Mesenteric fat pad (tissue), 1 donor: Measurements from ENCODE around the gene GYG2. TPM values are rescaled to one million over a fixed set of nuclear protein-coding genes. Genes with fewer than 3 reads are reported as not detected.
"Not testable (repeated sequence)": the region's sequence is repeated elsewhere in the genome, so short reads cannot be mapped to it uniquely, and the experiment has no call there.

Experiments
- DNase-seq: peaks from one replicate; pipeline ENCODE4 v3.0.0-alpha.2; 2020; ENCODE audit warnings: low spot score
- total RNA-seq: library from RNA; stranded (reverse); fragmentation: NEBNext Ultra II Directional; extraction: Animal tissue kit (Norgen Biotek cat#: 25700); gene quantifications from one replicate; pipeline ENCODE4 v1.2.1, GENCODE V29; 2021
- donor health status: DM: yes; HTN: yes; CAD: no.

The GYG2 gene
- total RNA-seq, 1 donor from 2014 or later: 377 TPM

GRCh38 chrX:2867206-2867605 is 38.5 kb downstream of the GYG2 start:
- no peak for DNase-seq

GRCh38 chrX:2870650-2871049 is 41.9 kb downstream of the GYG2 start:
- no peak for DNase-seq

- no peak for DNase-seq
Observed at GRCh38 chrX:2871831-2872230, 43.1 kb downstream of the GYG2 start.

- no peak for DNase-seq
Observed at GRCh38 chrX:2872671-2873277, 44.0 kb downstream of the GYG2 start.

- no peak for DNase-seq
Observed at GRCh38 chrX:2874222-2875135, 45.7 kb downstream of the GYG2 start.

GRCh38 chrX:2875136-2875481 is 46.4 kb downstream of the GYG2 start:
- no peak for DNase-seq

- no peak for DNase-seq
Observed at GRCh38 chrX:2875798-2876399, 47.2 kb downstream of the GYG2 start.

GRCh38 chrX:2878563-2878962 is 49.8 kb downstream of the GYG2 start:
- no peak for DNase-seq

- no peak for DNase-seq
Observed at GRCh38 chrX:2879670-2880069, 50.9 kb downstream of the GYG2 start.

- DNase-seq: no peak
Observed at GRCh38 chrX:2883770-2884169, 55.0 kb downstream of the GYG2 start.

GRCh38 chrX:2888309-2888708 is 59.6 kb downstream of the GYG2 start:
- no peak for DNase-seq

- DNase-seq: no peak
Observed at GRCh38 chrX:2889045-2889605, 60.4 kb downstream of the GYG2 start.

- DNase-seq: not testable (repeated sequence)
Observed at GRCh38 chrX:2889706-2890490, 61.2 kb downstream of the GYG2 start.

GRCh38 chrX:2890536-2891460 is 62.1 kb downstream of the GYG2 start:
- not testable (repeated sequence) for DNase-seq

GRCh38 chrX:2892816-2893215 is 64.1 kb downstream of the GYG2 start:
- DNase-seq: no peak

GRCh38 chrX:2894885-2895292 is 66.2 kb downstream of the GYG2 start:
- no peak for DNase-seq

- peak; percentile 26 for DNase-seq
Observed at GRCh38 chrX:2897311-2897689, 68.6 kb downstream of the GYG2 start.

GRCh38 chrX:2897690-2898623 is 69.2 kb downstream of the GYG2 start:
- peak; percentile 64 for DNase-seq
